Esophagus muscularis mucosa (tissue), 3 donors: Measurements from ENCODE around the gene LRRN2.

Source experiments
- CTCF ChIP-seq, 3 experiments: fragments of 200-600 bp in 2 of 3; fragments of 450-650 bp in 1 of 3; sonication (generic) in 2 of 3; IDR thresholded peaks; one replicate each; pipeline ENCODE4 v1.5.1; 2017 to 2019; ENCODE audit warnings: antibody characterized with exemption in 3 of 3, mild to moderate bottlenecking in 2 of 3, moderate library complexity in 1 of 3
- POLR2A ChIP-seq: fragments of 450-650 bp; IDR thresholded peaks from one replicate; pipeline ENCODE4 v1.6.1; 2017; ENCODE audit warnings: antibody characterized with exemption, moderate library complexity, mild to moderate bottlenecking, low read depth
- POLR2AphosphoS5 ChIP-seq, 2 donors: sonication (generic); formaldehyde crosslinking; IDR thresholded peaks; one replicate each; pipeline ENCODE4 v1.6.1; 2017; ENCODE audit warnings: antibody characterized with exemption in 2 of 2

- TF ChIP-seq POLR2AphosphoS5 (IDR thresholded peaks at IDR 0.05) (no peak), POLR2A (no peak), CTCF (IDR thresholded peaks at IDR 0.05) (no peak)
These were observed 106.5 kb downstream of the LRRN2 start for GRCh38 chr1:204578867-204579664.
